Urinary bladder (tissue), 4 donors: ENCODE data around the gene DIO1. TPM values are rescaled to one million over a fixed set of nuclear protein-coding genes. Genes with fewer than 3 reads are reported as not detected.

ENCODE experiments used
- DNase-seq: peaks from one replicate; pipeline ENCODE4 v3.0.0-alpha.2; 2015; ENCODE audit errors: extremely low spot score
- H3K27ac ChIP-seq: one replicate; pipeline ENCODE4 v1.5.1; 2013; ENCODE audit warnings: low read depth, mild to moderate bottlenecking, moderate library complexity
- H3K36me3 ChIP-seq: one replicate; pipeline ENCODE4 v1.6.1; 2013; ENCODE audit warnings: mild to moderate bottlenecking, moderate library complexity; ENCODE audit not compliant: insufficient read depth
- H3K4me1 ChIP-seq: one replicate; pipeline ENCODE4 v1.6.1; 2013; ENCODE audit warnings: mild to moderate bottlenecking, moderate library complexity; ENCODE audit not compliant: insufficient read depth
- H3K4me3 ChIP-seq: one replicate; pipeline ENCODE4 v1.5.1; 2013; ENCODE audit warnings: low read depth, low read length
- whole genome bisulfite sequencing: extraction: QIAGEN DNeasy Blood & Tissue Kit; methylation state at CpG from one replicate; pipeline ENCODE4 v1.1.7; 2013; 5-methylcytosine and 5-hydroxymethylcytosine counted together
- polyA plus RNA-seq: library from polyadenylated mRNA; stranded (reverse); fragments of 200-250 nt; gene quantifications from one replicate; pipeline ENCODE4 v1.2.3, GENCODE V29; 2013
- total RNA-seq: library from RNA; depleted of rRNA; stranded (reverse); fragments of >200 nt; gene quantifications from one replicate; pipeline ENCODE4 v1.2.3, GENCODE V29; 2014
- donor health status: healthy with polysubstance abuse.
- donor health status: healthy.

Gene DIO1
- total and polyA plus RNA-seq, 2 donors: 0.08 TPM; not detected in 1

DNA sequence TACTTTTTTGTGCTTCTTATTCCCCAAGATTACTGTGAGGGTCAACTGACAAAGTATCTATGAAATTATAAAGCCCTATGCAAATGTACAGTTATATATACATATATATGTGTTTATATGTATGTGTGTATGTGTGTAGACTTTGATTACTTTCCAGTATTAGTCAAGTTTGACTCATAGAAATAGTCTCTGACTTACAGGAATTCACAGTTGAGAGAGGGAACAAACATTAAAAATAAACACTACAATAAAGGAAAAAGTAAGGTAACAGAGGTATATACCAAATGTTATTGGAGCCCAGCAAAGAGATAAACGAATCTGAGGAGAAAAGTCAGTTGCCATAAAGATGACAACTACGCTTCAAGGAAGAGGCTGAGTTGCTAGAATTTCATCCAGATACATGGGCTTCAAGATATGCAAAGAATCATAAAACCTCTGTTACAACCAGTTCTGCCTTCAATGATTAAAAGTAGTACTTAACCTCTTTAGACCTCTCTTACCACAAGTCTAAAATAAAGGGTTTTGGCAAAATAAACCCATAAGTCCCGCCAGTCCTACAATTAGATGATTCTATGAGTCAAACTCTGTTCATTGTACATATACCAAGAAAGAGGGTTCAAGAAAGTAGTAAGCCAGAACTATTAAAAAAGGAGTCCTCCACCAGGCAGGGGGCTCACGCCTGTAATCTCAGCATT is 44.3 kb downstream of the DIO1 start:
- DNase-seq: no peak
- Histone ChIP-seq H3K4me3 (no peak overlapping the region), H3K4me1 (no peaks in the 10 kb centered on the region), H3K36me3 (peaks cover 2% of the 10 kb centered on the region), H3K27ac (no peak overlapping the region)
- WGBS: 86% methylated on average over 4 of the region's 4 CpGs

DNA sequence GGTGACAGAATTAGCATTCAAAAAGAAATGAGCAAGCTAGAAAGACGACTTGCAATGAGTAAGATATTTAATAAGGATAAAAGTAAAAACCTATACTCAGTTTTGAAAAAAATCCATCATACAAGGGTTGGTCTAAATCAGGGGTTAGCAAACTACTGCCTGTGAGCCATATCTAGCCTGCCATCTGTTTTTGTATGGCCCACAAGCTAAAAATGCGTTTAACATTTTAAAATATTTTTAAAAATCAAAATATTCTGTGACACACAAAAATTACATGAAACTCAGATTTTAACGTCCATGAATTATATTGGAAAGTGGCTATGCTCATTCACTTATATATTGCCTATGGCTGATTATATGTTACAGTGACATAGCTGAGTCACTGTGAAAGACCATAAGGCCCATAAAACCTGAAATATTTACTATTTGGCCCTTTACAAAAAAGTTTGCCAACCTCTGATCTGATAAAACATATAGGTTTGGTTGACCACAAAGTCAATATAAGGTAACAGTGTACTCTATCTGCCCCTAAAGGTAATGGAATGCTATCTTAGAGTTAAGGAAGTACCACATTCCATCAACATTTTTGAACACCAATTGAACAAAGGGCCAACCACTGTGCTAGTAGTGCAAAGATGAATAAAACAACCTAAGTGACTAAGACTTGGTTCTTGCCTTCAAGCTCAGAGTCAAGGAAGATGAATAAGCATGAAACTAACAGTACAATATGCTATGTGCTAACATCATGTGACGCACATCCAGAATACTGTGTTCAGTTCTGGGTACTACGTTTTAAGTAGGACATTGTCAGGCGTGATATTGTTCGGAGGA is 48.4 kb downstream of the DIO1 start:
- peaks cover 2% of the 10 kb centered on the region for H3K36me3 ChIP-seq
- WGBS: 87% methylated on average over 7 of the region's 7 CpGs

DNA sequence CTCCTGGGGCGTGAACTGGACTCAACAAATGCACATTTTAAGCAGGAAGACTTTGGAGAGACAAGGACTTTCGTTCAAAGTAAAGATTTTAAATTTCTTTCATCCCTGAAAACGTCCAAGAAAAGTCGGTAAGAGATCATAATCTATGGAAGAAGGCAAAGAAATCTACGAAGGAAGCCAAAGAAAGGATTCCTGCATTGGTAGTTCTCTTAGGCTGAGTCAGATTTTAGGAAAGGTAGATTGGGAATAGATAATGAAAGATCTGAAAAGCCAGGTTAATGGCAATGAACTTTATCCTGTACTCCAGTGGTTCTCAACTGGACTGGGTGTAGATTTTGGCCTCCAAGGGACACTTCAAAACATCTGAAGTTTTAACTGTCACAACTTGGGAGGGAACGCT is 49.1 kb downstream of the DIO1 start:
- no peak for DNase-seq
- Histone ChIP-seq H3K27ac (no peak overlapping the region), H3K4me1 (peaks cover 3% of the 10 kb centered on the region), H3K36me3 (no peaks in the 10 kb centered on the region), H3K4me3 (no peak overlapping the region)
- WGBS: 96% methylated on average over 6 of the region's 6 CpGs

More for the DNA sequence above, 48.4 kb downstream of the DIO1 start:
- Histone ChIP-seq H3K4me3 (no peak overlapping the region), H3K27ac (no peak overlapping the region), H3K4me1 (peaks cover 3% of the 10 kb centered on the region)
- DNase-seq: no peak

DNA sequence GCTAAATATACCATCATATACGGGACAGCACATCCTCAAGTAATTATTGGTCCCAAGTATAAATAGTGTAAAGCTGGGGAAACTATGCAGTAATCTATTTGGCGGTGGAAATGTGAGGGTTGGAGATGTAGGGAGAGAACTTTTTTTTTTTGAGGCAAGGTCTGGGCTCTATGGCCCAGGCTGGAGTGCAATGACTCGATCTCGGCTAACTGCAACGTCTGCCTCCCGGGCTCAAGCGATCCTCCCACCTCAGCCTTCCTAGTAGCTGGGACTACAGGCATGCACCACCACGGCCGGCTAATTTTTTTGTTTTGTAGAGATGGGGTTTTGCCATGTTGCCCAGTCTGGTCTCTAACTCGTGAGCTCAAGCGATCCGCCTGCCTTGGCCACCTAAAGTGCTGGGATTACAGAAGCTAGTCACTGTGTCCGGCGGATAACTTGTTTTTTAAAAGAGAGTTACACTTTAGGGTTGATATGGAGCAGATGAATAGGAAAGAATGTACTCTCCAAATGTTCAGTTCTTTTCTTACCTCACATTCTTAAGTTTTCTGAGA is 49.6 kb downstream of the DIO1 start:
- Histone ChIP-seq H3K4me3 (no peak overlapping the region), H3K27ac (no peak overlapping the region), H3K36me3 (no peaks in the 10 kb centered on the region), H3K4me1 (peaks cover 3% of the 10 kb centered on the region)
- 96% methylated on average over 14 of the region's 14 CpGs for WGBS
- DNase-seq: no peak

DNA sequence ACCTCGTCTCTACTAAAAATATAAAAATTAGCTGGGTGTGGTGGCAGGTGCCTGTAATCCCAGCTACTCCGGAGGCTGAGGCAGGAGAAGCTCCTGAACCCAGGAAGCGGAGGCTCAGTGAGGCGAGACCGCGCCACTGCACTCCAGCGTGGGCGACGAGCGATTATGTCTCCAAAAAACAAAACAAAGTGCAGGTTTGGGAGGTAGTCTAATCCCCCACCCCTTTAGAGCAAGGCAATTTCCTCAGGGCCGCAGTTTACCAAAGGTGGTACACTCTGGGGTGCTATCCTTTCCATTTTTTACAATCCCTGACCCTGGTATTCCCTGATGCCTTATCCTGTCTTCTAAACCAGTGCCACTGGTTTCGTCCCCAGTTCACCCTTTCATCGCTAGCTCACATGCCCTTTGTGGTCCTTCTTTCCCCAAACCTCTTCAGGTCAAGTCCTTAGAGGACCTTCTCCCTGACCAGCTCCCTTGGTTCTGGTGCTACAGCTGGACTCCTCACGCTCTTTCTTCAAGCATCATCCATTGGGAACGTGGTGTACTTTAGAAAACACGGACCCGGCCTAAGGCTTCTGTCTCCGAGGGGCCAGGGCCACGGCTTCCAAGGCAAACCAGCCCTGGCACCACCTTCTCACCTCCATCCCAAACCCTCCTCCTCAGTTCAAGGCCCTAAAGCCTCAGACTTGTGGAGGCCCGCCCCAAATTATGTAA is 50.6 kb downstream of the DIO1 start:
- Histone ChIP-seq H3K27ac (no peak overlapping the region), H3K36me3 (no peaks in the 10 kb centered on the region), H3K4me1 (peaks cover 3% of the 10 kb centered on the region), H3K4me3 (peak overlapping the region; percentile 87)
- 60% methylated on average over 20 of the region's 20 CpGs for WGBS
- DNase-seq: no peak

DNA sequence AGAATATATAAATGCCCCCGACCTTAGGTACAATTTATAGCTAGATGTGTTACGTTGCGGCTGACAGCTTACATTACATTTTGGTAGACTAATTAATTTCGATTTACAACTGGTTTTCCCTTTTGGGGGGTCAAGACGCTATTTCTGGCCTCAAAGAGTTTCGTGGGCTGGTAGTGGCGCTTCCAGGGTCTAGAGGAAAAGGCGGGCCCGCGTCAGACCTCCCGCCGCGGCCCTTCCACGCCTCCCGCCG is 51.1 kb downstream of the DIO1 start:
- no peak for DNase-seq
- Histone ChIP-seq H3K4me1 (peaks cover 3% of the 10 kb centered on the region), H3K36me3 (no peaks in the 10 kb centered on the region), H3K27ac (peak overlapping the region; percentile 87), H3K4me3 (peak overlapping the region; percentile 87)
- 0% methylated on average over 16 of the region's 16 CpGs for WGBS

DNA sequence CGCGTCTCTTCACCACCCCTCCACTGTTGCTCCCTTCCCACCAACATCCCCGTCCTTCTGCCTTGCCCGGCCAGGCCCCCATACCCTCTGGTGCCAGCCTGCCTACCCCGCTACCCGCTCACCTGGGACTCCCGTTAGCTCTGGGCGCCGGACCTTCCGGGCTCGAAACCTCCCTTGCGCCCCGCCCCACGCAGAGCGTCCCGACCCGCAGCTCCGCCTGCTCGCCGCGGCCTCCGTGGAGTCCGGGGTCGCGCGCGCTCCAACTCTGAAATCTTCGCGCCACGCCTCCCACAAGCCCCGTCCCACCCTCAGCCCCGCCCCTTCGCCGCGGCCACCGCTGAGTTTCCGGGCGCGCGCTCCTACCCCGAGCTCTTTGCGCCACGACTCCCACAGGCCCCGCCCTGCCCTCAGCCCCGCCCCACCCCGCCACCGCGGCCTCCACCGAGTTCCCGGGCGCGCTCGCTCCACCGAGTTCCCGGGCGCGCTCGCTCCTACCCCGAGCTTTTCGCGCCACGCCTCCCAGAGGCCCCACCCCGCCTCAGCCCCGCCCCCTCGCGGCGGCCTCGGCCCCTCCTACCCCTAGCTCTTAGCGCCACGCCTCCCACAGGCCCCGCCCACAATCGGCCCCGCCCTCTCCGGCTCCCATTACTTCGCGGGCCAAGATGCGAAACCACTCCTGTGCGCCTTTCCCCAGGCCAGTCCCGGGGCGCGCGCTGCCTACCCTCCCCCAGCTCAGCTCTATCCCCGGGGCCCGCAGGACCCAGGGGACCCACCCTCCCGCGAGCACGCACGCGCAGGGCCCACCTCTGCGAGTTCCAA is 51.7 kb downstream of the DIO1 start, which contains the start of gene IFT25:
Gene IFT25, minus strand, starts transcription at position 267 of the 819 bp plus-strand sequence. CDS start 5,617 bp downstream, outside the sequence.
- H3K27ac ChIP-seq: peak within 1 kb of the TSS; percentile 92
- peak; percentile 88 for DNase-seq

DNA sequence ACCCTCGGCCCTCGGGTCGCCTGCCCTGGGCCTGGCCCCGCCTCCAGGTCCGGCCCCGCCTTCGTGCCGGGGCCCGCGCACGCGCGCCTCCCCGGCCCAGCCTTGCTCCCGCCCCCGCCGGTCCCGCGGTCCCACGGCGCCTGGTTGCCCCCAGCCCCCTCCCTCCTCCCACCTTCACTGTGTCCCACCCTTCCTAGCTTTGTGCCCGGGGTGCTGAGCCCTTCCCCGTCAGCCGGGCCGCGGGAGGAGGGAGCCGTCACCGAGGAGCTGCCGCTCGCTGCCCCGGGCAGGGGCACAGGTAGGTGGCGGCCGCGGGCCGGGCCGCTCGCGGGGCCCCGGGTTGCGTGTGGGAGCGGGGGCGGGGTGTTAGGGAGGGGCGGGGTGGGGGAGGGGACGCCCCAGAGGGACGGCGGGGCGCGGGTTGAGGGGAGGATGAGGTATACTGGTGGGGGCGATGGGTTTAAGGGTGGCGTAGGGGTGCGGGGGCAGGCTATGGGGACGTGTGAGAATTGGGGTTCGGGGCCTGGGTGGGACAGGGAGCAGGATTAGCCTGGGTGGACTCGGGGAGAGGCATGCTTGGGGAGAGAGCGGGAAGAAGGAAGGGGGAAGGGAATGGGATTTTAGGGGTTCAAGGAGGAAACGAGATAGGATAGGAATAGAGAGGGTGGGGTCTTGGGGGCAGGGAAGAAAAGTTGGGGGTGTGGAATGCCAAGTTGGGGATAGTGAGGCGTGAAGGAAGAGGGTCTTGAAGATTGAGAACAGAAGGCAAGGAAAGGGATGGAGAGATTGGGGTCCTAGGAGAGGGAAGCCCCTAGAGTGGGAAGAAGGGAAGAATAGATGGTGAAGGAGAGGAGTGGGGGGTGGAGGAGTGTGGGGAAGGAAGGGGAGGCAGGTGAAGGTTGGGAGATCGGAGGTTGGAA is 52.5 kb downstream of the DIO1 start, which contains the start of gene LRRC42:
Gene LRRC42, plus strand, starts transcription at position 99 of the 920 bp plus-strand sequence. CDS start 5,650 bp downstream, outside the sequence.
- no peaks in the 10 kb centered on the region for H3K36me3 ChIP-seq
- H3K27ac ChIP-seq: peak within 1 kb of the TSS; percentile 92
- H3K4me3 ChIP-seq: peak within 1 kb of the TSS; percentile 87
- peaks cover 3% of the 10 kb centered on the region for H3K4me1 ChIP-seq
- no peak for DNase-seq
- 1% methylated on average over 58 of the region's 58 CpGs for WGBS

More for the DNA sequence above, 51.7 kb downstream of the DIO1 start, which contains the start of gene IFT25:
- Histone ChIP-seq H3K4me1 (peaks cover 3% of the 10 kb centered on the region), H3K4me3 (peak within 1 kb of the TSS; percentile 87), H3K36me3 (no peaks in the 10 kb centered on the region)
- WGBS: under 1% methylated on average over 90 of the region's 90 CpGs

DNA sequence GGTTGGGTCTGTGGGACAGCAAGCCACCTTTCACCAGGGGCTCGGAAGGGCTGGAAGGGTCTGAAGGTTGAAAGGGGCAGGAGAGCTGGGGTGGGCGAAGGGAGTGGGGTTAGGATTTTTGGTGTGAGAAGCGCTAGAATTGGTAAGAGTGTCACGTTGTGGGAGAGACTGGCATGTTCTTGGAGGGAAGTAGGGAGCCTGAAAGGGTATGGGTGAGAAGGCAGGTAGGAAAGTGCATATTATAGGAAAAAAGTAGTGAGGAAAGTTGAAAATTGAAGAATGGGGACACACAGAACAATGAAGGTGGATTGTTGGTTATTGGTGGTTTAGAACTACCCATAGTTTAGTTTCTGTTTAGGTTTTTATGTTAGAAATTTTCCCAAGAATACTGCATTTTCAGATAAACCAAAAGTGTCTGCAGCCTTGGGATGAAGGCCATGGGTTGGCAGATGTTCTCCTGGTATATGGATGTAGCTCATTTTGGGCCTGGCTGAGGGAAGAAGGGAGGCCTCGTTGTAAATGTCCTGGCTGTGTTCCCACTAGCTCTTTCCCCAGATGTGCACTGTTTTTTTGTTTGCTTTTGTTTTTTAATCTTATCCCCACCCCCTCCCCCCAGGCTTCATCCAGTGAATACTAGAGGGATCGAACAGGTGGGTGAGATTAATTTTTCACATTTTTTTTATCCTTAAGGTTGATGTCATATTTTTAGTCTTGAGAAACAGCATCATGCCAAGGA is 53.4 kb downstream of the DIO1 start:
- Histone ChIP-seq H3K4me1 (peaks cover 3% of the 10 kb centered on the region), H3K4me3 (peak overlapping the region; percentile 87), H3K36me3 (no peaks in the 10 kb centered on the region), H3K27ac (no peak overlapping the region)
- 51% methylated on average over 6 of the region's 6 CpGs for WGBS
- DNase-seq: no peak

DNA sequence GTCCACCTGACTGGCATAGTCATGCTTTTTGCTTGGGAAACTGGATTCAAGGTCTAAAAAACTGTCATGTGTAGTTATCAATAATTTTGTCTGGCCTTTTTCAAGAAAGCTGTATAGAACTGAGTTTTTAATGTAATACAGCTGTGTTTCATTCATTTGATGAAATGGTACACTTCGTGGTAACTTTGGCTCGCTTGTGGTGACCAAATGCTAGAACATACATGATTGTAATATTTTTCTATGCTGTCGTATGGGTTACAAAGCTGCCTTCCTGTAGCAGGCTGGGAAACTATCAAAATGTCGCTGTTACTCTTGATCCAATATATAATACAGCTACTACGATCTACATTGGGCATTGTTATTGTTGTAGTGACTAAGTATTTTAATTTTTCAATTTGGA is 54.3 kb downstream of the DIO1 start:
- no peak for DNase-seq
- peaks cover 3% of the 10 kb centered on the region for H3K4me1 ChIP-seq
- H3K27ac ChIP-seq: no peak overlapping the region
- H3K4me3 ChIP-seq: no peak overlapping the region
- no peaks in the 10 kb centered on the region for H3K36me3 ChIP-seq
- WGBS: 87% methylated on average over 5 of the region's 5 CpGs

DNA sequence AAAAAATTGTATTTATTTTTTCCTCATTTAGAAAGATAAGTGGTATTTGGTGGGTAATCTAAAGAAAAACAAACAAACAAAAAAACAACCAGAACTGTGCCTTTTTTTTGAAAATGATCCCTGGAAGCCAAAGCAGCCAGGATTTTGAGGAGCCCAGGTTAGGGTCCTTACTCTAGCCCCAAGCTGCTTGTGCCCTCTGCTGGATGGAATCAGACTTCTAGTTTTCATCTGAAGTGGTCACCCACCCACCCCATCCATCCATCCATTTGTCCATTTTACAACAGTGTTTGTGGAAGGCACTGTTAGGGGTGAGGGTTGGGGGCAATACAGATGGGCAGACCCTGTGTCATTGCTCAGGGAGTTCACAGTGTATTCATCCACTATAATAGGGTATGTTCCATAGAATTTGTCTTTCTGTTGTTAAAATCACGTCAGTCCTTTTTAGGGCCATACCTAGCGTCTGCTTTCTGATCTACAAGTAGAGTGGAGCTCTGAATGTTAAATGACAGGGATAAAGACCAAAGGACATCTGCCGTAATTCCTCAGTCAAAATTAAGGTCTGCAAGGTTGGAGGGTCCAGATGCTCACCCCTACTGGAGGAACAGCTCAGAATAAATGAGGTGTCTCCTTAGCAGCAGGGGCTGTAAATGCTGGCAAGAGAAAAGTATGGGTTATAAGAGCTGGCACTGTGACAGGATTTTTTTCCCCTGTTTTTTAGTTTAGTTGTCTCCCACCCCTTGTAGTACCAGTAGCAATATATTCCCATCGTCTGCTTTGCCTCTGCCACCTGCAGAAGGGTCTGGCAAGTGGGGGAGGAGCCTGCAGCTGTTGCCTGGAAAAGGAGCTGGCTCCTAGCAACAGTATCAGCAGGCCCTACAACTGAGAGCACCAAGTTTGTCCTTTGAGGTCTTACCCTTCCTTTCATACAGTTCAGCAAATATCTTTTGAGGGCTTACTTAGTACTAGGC is 55.3 kb downstream of the DIO1 start:
- peaks cover 3% of the 10 kb centered on the region for H3K4me1 ChIP-seq
- DNase-seq: no peak
- no peak overlapping the region for H3K27ac ChIP-seq
- H3K36me3 ChIP-seq: no peaks in the 10 kb centered on the region
- 80% methylated on average over 4 of the region's 4 CpGs for WGBS
- H3K4me3 ChIP-seq: no peak overlapping the region
